GM12891 (cell line): ENCODE results near the gene RPP38.

Experiments
- DNase-seq: peaks from one replicate; pipeline ENCODE4 v3.0.0; 2011; ENCODE audit warnings: low spot score; ENCODE audit not compliant: insufficient read length
- FAIRE-seq: peaks from 2 replicates; lab custom pipeline; 2011; peaks lifted over from hg19 to GRCh38; lab: Jason Lieb, UNC
- PAX5 ChIP-seq: IDR thresholded peaks from 2 replicates; pipeline ENCODE4 v1.6.1; 2011; ENCODE audit warnings: low read length, moderate library complexity, mild to moderate bottlenecking; ENCODE audit not compliant: insufficient read depth, severe bottlenecking
- POLR2A ChIP-seq: IDR thresholded peaks from 2 replicates; pipeline ENCODE4 v1.6.1; 2011; ENCODE audit warnings: low read depth, low read length, control low read depth
- POLR2AphosphoS5 ChIP-seq: IDR thresholded peaks from 2 replicates; pipeline ENCODE4 v1.6.1; 2011; ENCODE audit warnings: low read depth, low read length, control low read depth
- POU2F2 ChIP-seq: IDR thresholded peaks from 2 replicates; pipeline ENCODE4 v1.6.1; 2011; ENCODE audit warnings: low read depth, mild to moderate bottlenecking, control low read depth, low read length, moderate library complexity
- SPI1 ChIP-seq: IDR thresholded peaks from 2 replicates; pipeline ENCODE4 v1.6.1; 2011; ENCODE audit warnings: low read depth, low read length, control low read depth
- TAF1 ChIP-seq: IDR thresholded peaks from 2 replicates; pipeline ENCODE4 v1.6.1; 2011; ENCODE audit warnings: low read depth, low read length, control low read depth

The RPP38 gene

GRCh38 chr10:15147594-15148392, 50.6 kb downstream of the RPP38 start:
- DNase-seq = no peak
- no peak for FAIRE-seq
- no peak for TF ChIP-seq POLR2A
- TF ChIP-seq PAX5 = no peak
- no peak for TF ChIP-seq SPI1
- no peak for TF ChIP-seq POU2F2
- no peak for TF ChIP-seq POLR2AphosphoS5
- no peak for TF ChIP-seq TAF1

DNA sequence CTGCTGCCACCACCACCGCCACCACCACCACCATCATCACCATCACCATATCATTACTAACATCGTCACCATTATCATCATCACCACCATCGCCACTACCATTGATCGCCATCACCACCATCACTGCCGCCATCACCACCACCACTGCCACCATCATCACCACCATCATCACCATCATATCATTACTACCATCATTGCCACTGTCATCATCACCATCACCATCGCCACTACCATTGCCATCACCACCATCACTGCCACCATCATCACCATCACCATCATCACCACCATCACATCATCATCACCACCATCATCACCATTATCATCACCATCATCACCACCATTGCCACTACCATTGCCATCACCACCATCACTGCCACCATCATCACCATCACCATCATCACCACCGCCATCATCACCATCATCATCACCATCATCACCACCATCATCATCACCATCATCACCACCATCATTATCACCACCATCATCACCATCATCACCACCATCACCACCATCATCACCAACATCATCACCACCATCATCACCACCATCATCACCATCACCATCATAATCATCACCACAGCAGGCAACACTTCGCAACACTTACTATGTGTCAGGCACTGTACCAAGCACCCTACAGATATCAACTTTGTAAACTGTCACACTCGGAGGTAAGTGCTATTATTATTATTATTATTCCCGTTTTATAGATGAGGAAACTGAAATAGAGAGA, 52.1 kb downstream of the RPP38 start:
- no peak for DNase-seq
- peak; percentile 92 for FAIRE-seq
- TF ChIP-seq SPI1 (no peak), POLR2A (no peak), PAX5 (no peak), POU2F2 (no peak), TAF1 (no peak), POLR2AphosphoS5 (no peak)

DNA sequence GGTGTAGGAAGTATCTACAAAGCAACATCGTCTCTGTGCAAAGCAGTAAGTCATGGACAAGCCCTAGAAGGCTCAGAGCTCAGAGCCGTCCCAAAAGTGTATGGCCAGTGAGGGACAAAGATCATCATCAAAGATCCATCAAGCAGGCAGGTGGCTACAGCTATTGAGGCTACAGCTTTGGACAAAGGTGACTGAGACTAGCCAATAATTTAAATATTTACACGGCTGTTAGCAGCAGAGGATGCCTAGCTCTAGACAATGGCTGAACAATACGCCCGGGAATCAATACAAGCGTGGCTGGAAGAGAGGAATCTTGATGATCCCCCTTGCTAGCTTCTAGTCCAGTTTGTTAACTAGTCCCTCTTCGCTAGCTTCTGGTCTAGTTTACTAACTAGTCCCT, 53.4 kb downstream of the RPP38 start:
- no peak for FAIRE-seq
- no peak for DNase-seq
- no peak for TF ChIP-seq POLR2A
- TF ChIP-seq SPI1 = no peak
- no peak for TF ChIP-seq POLR2AphosphoS5
- no peak for TF ChIP-seq TAF1
- TF ChIP-seq POU2F2 = no peak
- TF ChIP-seq PAX5 = no peak

GRCh38 chr10:15152556-15152955, 55.4 kb downstream of the RPP38 start:
- DNase-seq (no peak), FAIRE-seq (no peak)

More at GRCh38 chr10:15152556-15152955, 55.4 kb downstream of the RPP38 start:
- no peak for TF ChIP-seq POU2F2
- no peak for TF ChIP-seq PAX5
- TF ChIP-seq POLR2AphosphoS5 = no peak
- TF ChIP-seq TAF1 = no peak
- no peak for TF ChIP-seq POLR2A
- TF ChIP-seq SPI1 = no peak
